Left lung (tissue), 10 donors: Measurements from ENCODE around the gene GALNT8. TPM values are rescaled to one million over a fixed set of nuclear protein-coding genes. Genes with fewer than 3 reads are reported as not detected.

Experiments
- ATAC-seq: fragments of 200-7000 bp; cut with Tn5 transposase; one replicate; pipeline ENCODE4 v1.9.1; 2020; ENCODE audit warnings: moderate library complexity
- DNase-seq, 4 donors: peaks; one replicate each; pipeline ENCODE4 v3.0.0-alpha.2; 2013 to 2020
- H3K27ac ChIP-seq, 2 donors: fragments of 200-600 bp; sonication (generic) in 1 of 2; one replicate each; pipeline versions ENCODE4 v1.5.0 to v1.8.0; 2020 to 2021
- H3K27me3 ChIP-seq, 2 donors: fragments of 200-600 bp; sonication (generic) in 1 of 2; one replicate each; pipeline versions ENCODE4 v1.5.0 to v1.8.0; 2020 to 2021
- H3K36me3 ChIP-seq, 2 donors: fragments of 200-600 bp; sonication (generic) in 1 of 2; one replicate each; pipeline versions ENCODE4 v1.5.0 to v1.8.0; 2020 to 2021
- H3K4me1 ChIP-seq, 2 donors: fragments of 200-600 bp; one replicate each; pipeline ENCODE4 v1.8.0; 2021
- H3K4me3 ChIP-seq, 2 donors: fragments of 200-600 bp; sonication (generic) in 1 of 2; one replicate each; pipeline versions ENCODE4 v1.5.0 to v1.8.0; 2020 to 2021; ENCODE audit warnings: mild to moderate bottlenecking in 1 of 2
- H3K9me3 ChIP-seq, 2 donors: fragments of 200-600 bp; sonication (generic) in 1 of 2; one replicate each; pipeline versions ENCODE4 v1.5.0 to v1.8.0; 2020 to 2021
- intact Hi-C, 2 donors: fragments of 100-400 bp; cut with DNase I; formaldehyde crosslinking; loops; one replicate each; pipeline versions ENCODE4 v1.11.2 to v1.14.2; 2022
- polyA plus RNA-seq, 6 donors: library from polyadenylated mRNA; unstranded; fragments of 120-200 nt; gene quantifications; one replicate each; pipeline ENCODE4 v1.2.1, GENCODE V29; 2013; ENCODE audit not compliant: insufficient read length in 6 of 6
- total RNA-seq, 2 donors: library from RNA; stranded (reverse); fragmentation: NEBNext Ultra II Directional; extraction: Animal tissue kit (Norgen Biotek cat#: 25700); gene quantifications; one replicate each; pipeline ENCODE4 v1.2.1, GENCODE V29; 2021
- TF ChIP-seq, protein P1 (sequence below), 2 donors: fragments of 200-600 bp; sonication (generic) in 1 of 2; IDR thresholded peaks; one replicate each; pipeline versions ENCODE4 v1.5.0 to v1.8.0; 2021; ENCODE audit warnings: antibody characterized with exemption in 2 of 2
- donor health status: DM: no; HTN: yes; CAD: no.
- donor health status: DM: no; HTN: no; CAD: no.

GALNT8 gene
- total and polyA plus RNA-seq, 8 donors: 0.09 to 2.3 (median 1.3) TPM

DNA sequence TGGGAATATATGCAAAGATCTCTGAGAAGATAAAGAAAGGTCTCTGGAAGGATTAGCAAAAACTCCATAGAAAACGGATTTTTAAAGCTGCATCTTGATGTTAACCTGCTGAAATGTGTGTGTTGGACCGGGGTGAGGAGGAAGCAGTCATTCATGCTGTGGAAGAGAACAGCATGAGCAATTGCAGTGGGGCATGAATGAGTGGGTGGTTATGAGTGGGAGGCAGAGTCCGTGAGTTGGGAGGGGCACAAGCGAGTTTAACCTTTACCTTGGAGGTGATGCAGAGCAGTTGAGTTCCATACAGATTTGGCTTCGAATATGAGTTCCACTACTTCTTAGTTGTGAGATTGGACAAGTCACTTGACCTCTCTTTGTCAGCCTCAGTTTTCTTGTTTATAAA lies 29.4 kb upstream of the GALNT8 start:
- H3K27ac ChIP-seq: no peak overlapping the region
- TF ChIP-seq, protein P1, sequence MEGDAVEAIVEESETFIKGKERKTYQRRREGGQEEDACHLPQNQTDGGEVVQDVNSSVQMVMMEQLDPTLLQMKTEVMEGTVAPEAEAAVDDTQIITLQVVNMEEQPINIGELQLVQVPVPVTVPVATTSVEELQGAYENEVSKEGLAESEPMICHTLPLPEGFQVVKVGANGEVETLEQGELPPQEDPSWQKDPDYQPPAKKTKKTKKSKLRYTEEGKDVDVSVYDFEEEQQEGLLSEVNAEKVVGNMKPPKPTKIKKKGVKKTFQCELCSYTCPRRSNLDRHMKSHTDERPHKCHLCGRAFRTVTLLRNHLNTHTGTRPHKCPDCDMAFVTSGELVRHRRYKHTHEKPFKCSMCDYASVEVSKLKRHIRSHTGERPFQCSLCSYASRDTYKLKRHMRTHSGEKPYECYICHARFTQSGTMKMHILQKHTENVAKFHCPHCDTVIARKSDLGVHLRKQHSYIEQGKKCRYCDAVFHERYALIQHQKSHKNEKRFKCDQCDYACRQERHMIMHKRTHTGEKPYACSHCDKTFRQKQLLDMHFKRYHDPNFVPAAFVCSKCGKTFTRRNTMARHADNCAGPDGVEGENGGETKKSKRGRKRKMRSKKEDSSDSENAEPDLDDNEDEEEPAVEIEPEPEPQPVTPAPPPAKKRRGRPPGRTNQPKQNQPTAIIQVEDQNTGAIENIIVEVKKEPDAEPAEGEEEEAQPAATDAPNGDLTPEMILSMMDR (IDR thresholded peaks at IDR 0.05): no peak
- no peaks in the 10 kb centered on the region for H3K27me3 ChIP-seq
- intact Hi-C loops: no loop called here
- H3K36me3 ChIP-seq: peaks cover 0 to 55% of the 10 kb centered on the region in 2 donors
- no peaks in the 10 kb centered on the region for H3K9me3 ChIP-seq
- H3K4me3 ChIP-seq: no peak overlapping the region
- DNase-seq (no peak), ATAC-seq (no peak)
- H3K4me1 ChIP-seq: no peaks in the 10 kb centered on the region

DNA sequence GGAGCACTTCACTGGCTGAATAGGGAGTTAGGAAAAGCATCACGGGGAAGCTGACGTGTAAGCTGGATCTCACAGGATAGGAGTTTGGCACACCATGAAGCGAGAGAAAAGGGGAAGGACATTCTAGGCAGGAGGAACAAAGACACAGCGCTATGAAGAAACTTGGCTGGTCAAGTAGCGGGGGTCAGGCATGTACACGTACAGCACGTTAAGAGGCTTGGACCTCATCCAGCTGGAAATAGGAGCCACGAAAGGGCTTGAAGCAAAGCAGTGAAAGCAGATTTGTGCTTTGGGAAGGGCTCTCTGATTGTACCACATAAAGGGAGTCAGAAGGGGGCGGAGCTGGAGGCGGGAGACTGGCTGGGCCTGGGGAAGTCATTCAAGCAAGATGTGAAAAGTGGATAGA lies 19.6 kb upstream of the GALNT8 start:
- Histone ChIP-seq H3K4me1 (no peaks in the 10 kb centered on the region), H3K4me3 (no peak overlapping the region), H3K9me3 (no peaks in the 10 kb centered on the region), H3K27me3 (no peaks in the 10 kb centered on the region), H3K27ac (no peak overlapping the region), H3K36me3 (no peaks in the 10 kb centered on the region)
- ATAC-seq (peak; percentile 73), DNase-seq (peak in 3 of 4 donors; percentile 50 to 86 (median 70))
- TF ChIP-seq, protein P1 (IDR thresholded peaks at IDR 0.05): no peak
- intact Hi-C loops: no loop called here

DNA sequence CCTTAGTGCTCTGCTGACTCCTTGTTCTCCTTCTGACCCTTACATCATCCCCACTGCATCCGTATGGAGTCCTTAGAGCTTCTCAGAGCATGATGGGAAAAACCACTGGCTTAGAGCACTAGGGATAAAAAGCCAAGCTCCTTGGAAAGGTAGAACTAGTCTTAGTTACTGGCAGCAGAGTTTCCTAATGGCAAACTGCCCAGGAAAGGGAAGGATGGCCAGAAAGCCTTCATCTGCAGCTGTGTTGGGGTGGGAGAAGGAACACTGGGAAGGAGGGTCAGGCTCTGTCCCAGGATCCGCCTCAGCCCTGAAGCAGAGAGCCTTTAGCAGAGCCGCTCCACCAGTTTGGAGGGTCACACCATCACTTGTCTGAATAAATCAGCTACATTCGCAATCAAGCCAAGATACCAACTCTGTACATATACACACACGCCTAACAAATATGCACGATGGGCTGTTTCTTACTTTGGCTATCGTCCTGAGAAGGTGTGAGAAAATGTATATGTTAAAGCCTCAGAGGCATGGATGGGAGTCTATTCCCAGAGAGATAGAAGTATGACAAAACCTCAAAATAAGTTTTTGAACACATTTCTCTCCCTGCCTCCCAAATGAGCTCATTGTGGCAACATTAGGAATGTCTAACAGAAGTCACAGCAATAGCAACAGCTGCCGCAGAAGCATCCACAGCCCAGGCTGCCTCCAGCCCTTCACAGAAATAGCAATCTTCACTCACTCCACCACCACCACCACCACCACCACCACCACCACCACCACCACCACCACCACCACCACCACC lies 18.6 kb upstream of the GALNT8 start:
- H3K36me3 ChIP-seq: no peaks in the 10 kb centered on the region
- H3K27ac ChIP-seq: no peak overlapping the region
- H3K9me3 ChIP-seq: no peaks in the 10 kb centered on the region
- H3K4me3 ChIP-seq: no peak overlapping the region
- ATAC-seq: peak; percentile 66
- no peaks in the 10 kb centered on the region for H3K27me3 ChIP-seq
- intact Hi-C loops: no loop called here
- TF ChIP-seq, protein P1 (IDR thresholded peaks at IDR 0.05): no peak
- DNase-seq: peak in 2 of 4 donors; percentile 17 to 36
- H3K4me1 ChIP-seq: no peaks in the 10 kb centered on the region

DNA sequence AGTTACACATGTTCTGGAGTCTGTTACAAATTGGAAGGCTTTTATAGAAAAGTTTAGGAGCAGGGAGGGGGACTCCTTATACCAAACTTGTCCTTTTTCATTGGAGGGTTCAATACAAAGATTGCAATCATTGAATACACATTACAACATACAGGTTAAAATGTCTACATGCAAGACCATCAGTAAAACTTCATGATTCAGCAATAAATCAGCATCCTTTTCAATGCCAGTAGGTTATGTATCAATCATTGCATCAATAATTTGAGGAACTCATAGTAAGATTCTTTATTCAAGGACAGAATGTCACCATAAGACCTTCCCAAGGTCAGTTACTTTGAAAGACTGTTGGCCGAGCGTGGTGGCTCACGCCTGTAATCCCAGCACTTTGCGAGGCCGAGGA lies 16.5 kb upstream of the GALNT8 start:
- DNase-seq (no peak), ATAC-seq (no peak)
- Histone ChIP-seq H3K4me1 (no peaks in the 10 kb centered on the region), H3K27me3 (peaks cover 2 to 5% of the 10 kb centered on the region in 2 donors), H3K4me3 (no peak overlapping the region), H3K27ac (no peak overlapping the region), H3K36me3 (no peaks in the 10 kb centered on the region), H3K9me3 (no peaks in the 10 kb centered on the region)
- intact Hi-C loops: no loop called here
- TF ChIP-seq, protein P1 (IDR thresholded peaks at IDR 0.05): no peak

DNA sequence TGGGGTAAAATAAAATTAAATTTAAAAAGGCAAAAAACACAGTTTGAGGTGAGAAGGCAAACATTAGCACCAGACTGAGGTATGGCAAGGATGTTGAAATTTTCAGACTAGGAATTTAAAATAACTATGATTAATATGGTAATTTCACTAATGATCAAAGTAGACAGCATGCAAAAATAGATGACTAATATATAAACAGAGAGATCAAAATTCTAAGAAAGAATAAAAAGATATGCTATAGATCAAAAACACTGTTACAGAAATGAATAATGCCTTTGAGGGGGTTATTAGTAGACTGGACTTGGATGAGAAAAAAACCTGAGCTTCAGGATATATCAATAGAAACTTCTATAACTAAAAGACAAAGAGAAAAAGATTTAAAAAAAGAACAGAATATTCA lies 14.4 kb upstream of the GALNT8 start:
- no peak overlapping the region for H3K4me3 ChIP-seq
- ATAC-seq (no peak), DNase-seq (no peak)
- H3K27ac ChIP-seq: no peak overlapping the region
- H3K36me3 ChIP-seq: no peaks in the 10 kb centered on the region
- no peaks in the 10 kb centered on the region for H3K9me3 ChIP-seq
- no peaks in the 10 kb centered on the region for H3K4me1 ChIP-seq
- TF ChIP-seq, protein P1 (IDR thresholded peaks at IDR 0.05): no peak
- H3K27me3 ChIP-seq: peaks cover 2 to 5% of the 10 kb centered on the region in 2 donors
- intact Hi-C loops: no loop called here
